ENCODE results near the gene NALCN.

NALCN gene

GRCh38 chr13:101190337-101190736 lies 226.0 kb downstream of the NALCN start:
- DNase-seq = no peak

- no peak for DNase-seq
Measured at GRCh38 chr13:101185606-101186005, 230.7 kb downstream of the NALCN start.

GRCh38 chr13:101181076-101181685 lies 235.1 kb downstream of the NALCN start:
- DNase-seq = no peak

- no peak for DNase-seq
Measured at GRCh38 chr13:101179021-101179420, 237.3 kb downstream of the NALCN start.

- DNase-seq = no peak
Measured at GRCh38 chr13:101178406-101178805, 237.9 kb downstream of the NALCN start.

- no peak for DNase-seq
Measured at GRCh38 chr13:101170306-101170705, 246.0 kb downstream of the NALCN start.

- DNase-seq = no peak
Measured at GRCh38 chr13:101157261-101157660, 259.0 kb downstream of the NALCN start.

GRCh38 chr13:101155920-101156319 lies 260.4 kb downstream of the NALCN start:
- no peak for DNase-seq

GRCh38 chr13:101152184-101152583 lies 264.1 kb downstream of the NALCN start:
- no peak for DNase-seq

GRCh38 chr13:101150998-101151397 lies 265.3 kb downstream of the NALCN start:
- DNase-seq = no peak

- DNase-seq = no peak
Measured at GRCh38 chr13:101149735-101150384, 266.4 kb downstream of the NALCN start.

- no peak for DNase-seq
Measured at GRCh38 chr13:101146101-101146898, 270.0 kb downstream of the NALCN start.

GRCh38 chr13:101144808-101145419 lies 271.4 kb downstream of the NALCN start:
- DNase-seq = peak; percentile 54

- no peak for DNase-seq
Measured at GRCh38 chr13:101140936-101141335, 275.4 kb downstream of the NALCN start.

- DNase-seq = no peak
Measured at GRCh38 chr13:101140087-101140770, 276.1 kb downstream of the NALCN start.

GRCh38 chr13:101139081-101139480 lies 277.2 kb downstream of the NALCN start:
- no peak for DNase-seq

- DNase-seq = peak; percentile 36
Measured at GRCh38 chr13:101127741-101128353, 288.5 kb downstream of the NALCN start.

GRCh38 chr13:101123028-101123427 lies 293.3 kb downstream of the NALCN start:
- no peak for DNase-seq

GRCh38 chr13:101121608-101122007 lies 294.7 kb downstream of the NALCN start:
- no peak for DNase-seq

- no peak for DNase-seq
Measured at GRCh38 chr13:101120007-101120406, 296.3 kb downstream of the NALCN start.

- DNase-seq = no peak
Measured at GRCh38 chr13:101116826-101117225, 299.5 kb downstream of the NALCN start.

GRCh38 chr13:101116341-101116740 lies 300.0 kb downstream of the NALCN start:
- DNase-seq = no peak
